ENCODE measurements around the gene ABTB1.

DNA sequence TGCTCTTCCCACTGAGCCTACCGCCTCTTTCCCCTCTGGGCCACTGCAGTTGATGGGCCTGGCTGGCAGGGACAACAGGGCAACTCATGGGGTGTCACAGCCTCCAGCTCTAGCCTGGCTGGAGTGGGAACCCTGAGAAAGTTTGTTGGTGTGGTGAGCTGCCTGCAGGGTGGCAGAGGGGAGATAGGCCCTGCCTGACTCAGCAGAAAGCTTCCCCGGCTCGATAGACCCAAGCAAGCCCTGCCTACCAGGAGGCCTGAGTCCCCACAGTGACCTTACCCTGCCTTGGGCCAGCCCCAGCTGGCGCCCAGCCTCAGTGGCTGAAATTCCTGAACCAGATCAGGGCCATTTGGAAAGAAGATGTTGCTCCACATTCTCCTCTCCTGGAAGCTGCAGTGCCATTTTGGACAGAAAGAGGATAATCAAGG lies 29.4 kb downstream of the ABTB1 start:
- TF ChIP-seq KDM1A (IDR thresholded peaks at IDR 0.05) (no peak), STAG1 (CRISPR knock-in tag; IDR thresholded peaks at IDR 0.05; ENCODE audit: borderline replicate concordance) (no peak), NFE2 (IDR thresholded peaks at IDR 0.05; ENCODE audit: low read depth) (peak; percentile 85), NEUROD1 (IDR thresholded peaks at IDR 0.05; ENCODE audit: borderline replicate concordance, low read depth, low read length, partially characterized antibody) (no peak), ZSCAN29 (IDR thresholded peaks at IDR 0.05) (no peak), MEF2A (IDR thresholded peaks at IDR 0.05; ENCODE audit: control insufficient read depth, low read depth, low read length) (no peak), PCBP1 (IDR thresholded peaks at IDR 0.05; ENCODE audit: low read depth, low read length, poor library complexity, severe bottlenecking) (no peak), CREB1 (IDR thresholded peaks at IDR 0.05) (no peak), CREB1 (CRISPR knock-in tag; IDR thresholded peaks at IDR 0.05) (no peak), EGR1 (conservative IDR thresholded peaks at IDR 0.05) (no peak), ZNF263 (CRISPR knock-in tag; IDR thresholded peaks at IDR 0.05; ENCODE audit: borderline replicate concordance) (no peak)
- TF ChIP-seq, protein P1, sequence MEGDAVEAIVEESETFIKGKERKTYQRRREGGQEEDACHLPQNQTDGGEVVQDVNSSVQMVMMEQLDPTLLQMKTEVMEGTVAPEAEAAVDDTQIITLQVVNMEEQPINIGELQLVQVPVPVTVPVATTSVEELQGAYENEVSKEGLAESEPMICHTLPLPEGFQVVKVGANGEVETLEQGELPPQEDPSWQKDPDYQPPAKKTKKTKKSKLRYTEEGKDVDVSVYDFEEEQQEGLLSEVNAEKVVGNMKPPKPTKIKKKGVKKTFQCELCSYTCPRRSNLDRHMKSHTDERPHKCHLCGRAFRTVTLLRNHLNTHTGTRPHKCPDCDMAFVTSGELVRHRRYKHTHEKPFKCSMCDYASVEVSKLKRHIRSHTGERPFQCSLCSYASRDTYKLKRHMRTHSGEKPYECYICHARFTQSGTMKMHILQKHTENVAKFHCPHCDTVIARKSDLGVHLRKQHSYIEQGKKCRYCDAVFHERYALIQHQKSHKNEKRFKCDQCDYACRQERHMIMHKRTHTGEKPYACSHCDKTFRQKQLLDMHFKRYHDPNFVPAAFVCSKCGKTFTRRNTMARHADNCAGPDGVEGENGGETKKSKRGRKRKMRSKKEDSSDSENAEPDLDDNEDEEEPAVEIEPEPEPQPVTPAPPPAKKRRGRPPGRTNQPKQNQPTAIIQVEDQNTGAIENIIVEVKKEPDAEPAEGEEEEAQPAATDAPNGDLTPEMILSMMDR (IDR thresholded peaks at IDR 0.05 in 2 of 3, conservative IDR thresholded peaks at IDR 0.05 in 1 of 3; ENCODE audit: insufficient read depth in 2 of 3, low read depth in 1 of 3, low read length in 3 of 3) = no peak
- TF ChIP-seq, protein P2, sequence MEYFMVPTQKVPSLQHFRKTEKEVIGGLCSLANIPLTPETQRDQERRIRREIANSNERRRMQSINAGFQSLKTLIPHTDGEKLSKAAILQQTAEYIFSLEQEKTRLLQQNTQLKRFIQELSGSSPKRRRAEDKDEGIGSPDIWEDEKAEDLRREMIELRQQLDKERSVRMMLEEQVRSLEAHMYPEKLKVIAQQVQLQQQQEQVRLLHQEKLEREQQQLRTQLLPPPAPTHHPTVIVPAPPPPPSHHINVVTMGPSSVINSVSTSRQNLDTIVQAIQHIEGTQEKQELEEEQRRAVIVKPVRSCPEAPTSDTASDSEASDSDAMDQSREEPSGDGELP (CRISPR knock-in tag; IDR thresholded peaks at IDR 0.05; ENCODE audit: borderline replicate concordance) = no peak
- TF ChIP-seq, protein P3, sequence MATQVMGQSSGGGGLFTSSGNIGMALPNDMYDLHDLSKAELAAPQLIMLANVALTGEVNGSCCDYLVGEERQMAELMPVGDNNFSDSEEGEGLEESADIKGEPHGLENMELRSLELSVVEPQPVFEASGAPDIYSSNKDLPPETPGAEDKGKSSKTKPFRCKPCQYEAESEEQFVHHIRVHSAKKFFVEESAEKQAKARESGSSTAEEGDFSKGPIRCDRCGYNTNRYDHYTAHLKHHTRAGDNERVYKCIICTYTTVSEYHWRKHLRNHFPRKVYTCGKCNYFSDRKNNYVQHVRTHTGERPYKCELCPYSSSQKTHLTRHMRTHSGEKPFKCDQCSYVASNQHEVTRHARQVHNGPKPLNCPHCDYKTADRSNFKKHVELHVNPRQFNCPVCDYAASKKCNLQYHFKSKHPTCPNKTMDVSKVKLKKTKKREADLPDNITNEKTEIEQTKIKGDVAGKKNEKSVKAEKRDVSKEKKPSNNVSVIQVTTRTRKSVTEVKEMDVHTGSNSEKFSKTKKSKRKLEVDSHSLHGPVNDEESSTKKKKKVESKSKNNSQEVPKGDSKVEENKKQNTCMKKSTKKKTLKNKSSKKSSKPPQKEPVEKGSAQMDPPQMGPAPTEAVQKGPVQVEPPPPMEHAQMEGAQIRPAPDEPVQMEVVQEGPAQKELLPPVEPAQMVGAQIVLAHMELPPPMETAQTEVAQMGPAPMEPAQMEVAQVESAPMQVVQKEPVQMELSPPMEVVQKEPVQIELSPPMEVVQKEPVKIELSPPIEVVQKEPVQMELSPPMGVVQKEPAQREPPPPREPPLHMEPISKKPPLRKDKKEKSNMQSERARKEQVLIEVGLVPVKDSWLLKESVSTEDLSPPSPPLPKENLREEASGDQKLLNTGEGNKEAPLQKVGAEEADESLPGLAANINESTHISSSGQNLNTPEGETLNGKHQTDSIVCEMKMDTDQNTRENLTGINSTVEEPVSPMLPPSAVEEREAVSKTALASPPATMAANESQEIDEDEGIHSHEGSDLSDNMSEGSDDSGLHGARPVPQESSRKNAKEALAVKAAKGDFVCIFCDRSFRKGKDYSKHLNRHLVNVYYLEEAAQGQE (IDR thresholded peaks at IDR 0.05; ENCODE audit: borderline replicate concordance) = no peak
- TF ChIP-seq, protein P3 (CRISPR knock-in tag; IDR thresholded peaks at IDR 0.05; ENCODE audit: low read depth) = no peak
- TF ChIP-seq, protein P4, sequence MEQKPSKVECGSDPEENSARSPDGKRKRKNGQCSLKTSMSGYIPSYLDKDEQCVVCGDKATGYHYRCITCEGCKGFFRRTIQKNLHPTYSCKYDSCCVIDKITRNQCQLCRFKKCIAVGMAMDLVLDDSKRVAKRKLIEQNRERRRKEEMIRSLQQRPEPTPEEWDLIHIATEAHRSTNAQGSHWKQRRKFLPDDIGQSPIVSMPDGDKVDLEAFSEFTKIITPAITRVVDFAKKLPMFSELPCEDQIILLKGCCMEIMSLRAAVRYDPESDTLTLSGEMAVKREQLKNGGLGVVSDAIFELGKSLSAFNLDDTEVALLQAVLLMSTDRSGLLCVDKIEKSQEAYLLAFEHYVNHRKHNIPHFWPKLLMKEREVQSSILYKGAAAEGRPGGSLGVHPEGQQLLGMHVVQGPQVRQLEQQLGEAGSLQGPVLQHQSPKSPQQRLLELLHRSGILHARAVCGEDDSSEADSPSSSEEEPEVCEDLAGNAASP (IDR thresholded peaks at IDR 0.05) = no peak

Measured in K562 (cell line).